Sigmoid colon (tissue), 4 donors: ENCODE results near the gene AP1G2.

ENCODE experiments used
- CTCF ChIP-seq, 4 experiments: fragments of 450-650 bp in 3 of 4; fragments of 200-600 bp in 1 of 4; IDR thresholded peaks; one replicate each; pipeline ENCODE4 v1.5.1; 2016 to 2019; ENCODE audit warnings: antibody characterized with exemption in 4 of 4, mild to moderate bottlenecking in 3 of 4, moderate library complexity in 2 of 4
- EP300 ChIP-seq, 4 donors: sonication (generic); formaldehyde crosslinking; IDR thresholded peaks; one replicate each; pipeline ENCODE4 v1.6.1; 2017; ENCODE audit warnings: antibody characterized with exemption in 4 of 4
- POLR2A ChIP-seq, 2 donors: fragments of 450-650 bp; IDR thresholded peaks; one replicate each; pipeline ENCODE4 v1.6.1; 2016; ENCODE audit warnings: antibody characterized with exemption in 2 of 2, mild to moderate bottlenecking in 2 of 2, moderate library complexity in 2 of 2
- POLR2AphosphoS5 ChIP-seq, 4 donors: sonication (generic); formaldehyde crosslinking; IDR thresholded peaks; one replicate each; pipeline ENCODE4 v1.6.1; 2017; ENCODE audit warnings: antibody characterized with exemption in 4 of 4

- TF ChIP-seq POLR2AphosphoS5 (IDR thresholded peaks at IDR 0.05), result no peak
- no peak for TF ChIP-seq CTCF (IDR thresholded peaks at IDR 0.05)
- no peak for TF ChIP-seq POLR2A (IDR thresholded peaks at IDR 0.05)
- no peak for TF ChIP-seq EP300 (IDR thresholded peaks at IDR 0.05)
These were observed 42.6 kb downstream of the AP1G2 start for GRCh38 chr14:23524954-23525353.
